IMR-90 (cell line): ENCODE results near the gene FBLN1. TPM values are rescaled to one million over a fixed set of nuclear protein-coding genes. Genes with fewer than 3 reads are reported as not detected.

Experiments used
- ATAC-seq: fragments of 200-7000 bp; cut with Tn5 transposase; 2 replicates; pipeline ENCODE4 v1.9.1; 2020; ENCODE audit warnings: low read depth, mild to moderate bottlenecking, moderate library complexity
- BruUV-seq: library from RNA; stranded (reverse); fragments of 400-500 nt; replicated peaks from 2 replicates; lab custom pipeline; 2021; lab: Mats Ljungman, UMichigan
- CTCF ChIA-PET: fragments of 300-600 bp; formaldehyde crosslinking; extraction: SDS; loops from one replicate; lab custom pipeline; 2021; ENCODE audit warnings: antibody characterized with exemption; lab: Yijun Ruan, JAX
- POLR2A ChIA-PET: fragments of 300-600 bp; sonication (Branson Sonifier 250); formaldehyde crosslinking; loops from one replicate; lab custom pipeline; 2022; ENCODE audit warnings: antibody characterized with exemption; ENCODE audit not compliant: unreplicated experiment; lab: Charles Lee
- DNase-seq: peaks from one replicate; pipeline ENCODE4 v3.0.0; 2013
- H2AFZ ChIP-seq: replicated peaks from 2 replicates; pipeline ENCODE3; 2013; ENCODE audit warnings: low read length, mild to moderate bottlenecking; ENCODE audit not compliant: poor library complexity
- H2AK5ac ChIP-seq: 2 replicates; pipeline ENCODE4 v1.6.1; 2013; ENCODE audit warnings: low read depth, low read length, inconsistent platforms
- H2AK9ac ChIP-seq: replicated peaks from 2 replicates; pipeline ENCODE3; 2013; ENCODE audit warnings: mild to moderate bottlenecking, low read depth, low read length, moderate library complexity; ENCODE audit not compliant: poor library complexity
- H2BK120ac ChIP-seq: 2 replicates; pipeline ENCODE4 v1.6.1; 2013; ENCODE audit warnings: low read depth, low read length, inconsistent platforms
- H2BK15ac ChIP-seq: 3 replicates; pipeline ENCODE4 v1.6.1; 2013; ENCODE audit warnings: low read depth, low read length, inconsistent platforms
- H2BK20ac ChIP-seq: 2 replicates; pipeline ENCODE4 v1.6.1; 2013; ENCODE audit warnings: low read depth, mild to moderate bottlenecking, inconsistent platforms, low read length, moderate library complexity
- H2BK5ac ChIP-seq: 2 replicates; pipeline ENCODE4 v1.6.1; 2013; ENCODE audit warnings: mild to moderate bottlenecking, low read depth, low read length, inconsistent platforms; ENCODE audit not compliant: poor library complexity, severe bottlenecking
- H3K14ac ChIP-seq: replicated peaks from 2 replicates; pipeline ENCODE4 v1.6.1; 2013; ENCODE audit warnings: low read depth, low read length, inconsistent platforms
- H3K18ac ChIP-seq: 2 replicates; pipeline ENCODE4 v1.6.1; 2013; ENCODE audit warnings: low read depth, low read length, control low read depth
- H3K23ac ChIP-seq: 2 replicates; pipeline ENCODE4 v1.6.1; 2013; ENCODE audit warnings: low read depth, low read length, inconsistent platforms
- H3K27ac ChIP-seq: 2 replicates; pipeline ENCODE4 v1.5.1; 2013; ENCODE audit warnings: mild to moderate bottlenecking, control low read depth, low read length; ENCODE audit not compliant: insufficient read depth
- H3K27me3 ChIP-seq: 2 replicates; pipeline ENCODE4 v1.6.1; 2013; ENCODE audit warnings: low read length; ENCODE audit not compliant: control insufficient read depth, insufficient read depth
- H3K36me3 ChIP-seq: 2 replicates; pipeline ENCODE4 v1.6.1; 2013; ENCODE audit warnings: low read length, mixed read lengths; ENCODE audit not compliant: control insufficient read depth, insufficient read depth
- H3K4ac ChIP-seq: 2 replicates; pipeline ENCODE4 v1.6.1; 2013; ENCODE audit warnings: low read depth, low read length, inconsistent platforms
- H3K4me1 ChIP-seq: 2 replicates; pipeline ENCODE4 v1.6.1; 2013; ENCODE audit warnings: low read length, mixed read lengths; ENCODE audit not compliant: control insufficient read depth, insufficient read depth
- H3K4me2 ChIP-seq: 2 replicates; pipeline ENCODE4 v1.6.1; 2013; ENCODE audit warnings: low read depth, mild to moderate bottlenecking, control low read depth, low read length, moderate library complexity
- H3K4me3 ChIP-seq: 2 replicates; pipeline ENCODE4 v1.5.1; 2013; ENCODE audit warnings: low read depth, mild to moderate bottlenecking, control low read depth, low read length, moderate library complexity; ENCODE audit not compliant: insufficient read depth
- H3K56ac ChIP-seq: 2 replicates; pipeline ENCODE4 v1.6.1; 2013; ENCODE audit warnings: low read length, inconsistent platforms; ENCODE audit not compliant: insufficient read depth; ENCODE audit errors: extremely low read depth
- H3K79me1 ChIP-seq, 2 experiments: 2 replicates each; pipeline ENCODE4 v1.6.1; 2013; ENCODE audit warnings: low read length in 2 of 2, inconsistent platforms in 1 of 2, low read depth in 1 of 2
- H3K9ac ChIP-seq: 2 replicates; pipeline ENCODE4 v1.6.1; 2013; ENCODE audit warnings: low read depth, low read length, control low read depth
- H3K9me1 ChIP-seq: 2 replicates; pipeline ENCODE4 v1.6.1; 2013; ENCODE audit warnings: low read length, inconsistent platforms; ENCODE audit not compliant: insufficient read depth
- H3K9me3 ChIP-seq: 2 replicates; pipeline ENCODE4 v1.6.1; 2013; ENCODE audit warnings: low read length; ENCODE audit not compliant: control insufficient read depth, insufficient read depth
- H4K20me1 ChIP-seq: 2 replicates; pipeline ENCODE4 v1.6.1; 2013; ENCODE audit warnings: low read length, inconsistent platforms; ENCODE audit not compliant: insufficient read depth
- H4K5ac ChIP-seq: 2 replicates; pipeline ENCODE4 v1.6.1; 2013; ENCODE audit warnings: mild to moderate bottlenecking, low read depth, low read length, control low read depth
- H4K8ac ChIP-seq, 2 experiments: 2 replicates each; pipeline ENCODE4 v1.6.1; 2013; ENCODE audit warnings: low read depth in 2 of 2, low read length in 2 of 2, control low read depth in 1 of 2, inconsistent platforms in 1 of 2
- H4K91ac ChIP-seq: 2 replicates; pipeline ENCODE4 v1.6.1; 2013; ENCODE audit warnings: low read depth, low read length, inconsistent platforms; ENCODE audit not compliant: insufficient read depth
- BHLHE40 ChIP-seq: fragments of 150-350 bp; IDR thresholded peaks from 2 replicates; pipeline ENCODE4 v1.6.1; 2016; ENCODE audit warnings: mild to moderate bottlenecking, low read depth, low read length
- CHD1 ChIP-seq: IDR thresholded peaks from 2 replicates; pipeline ENCODE4 v1.6.1; 2012; ENCODE audit warnings: low read depth, low read length, improper control_type of control experiment
- MAFK ChIP-seq: IDR thresholded peaks from 2 replicates; pipeline ENCODE4 v1.6.1; 2012; ENCODE audit warnings: low read depth, low read length, improper control_type of control experiment
- MAZ ChIP-seq: IDR thresholded peaks from 2 replicates; pipeline ENCODE4 v1.6.1; 2012; ENCODE audit warnings: low read depth, mild to moderate bottlenecking, low read length, improper control_type of control experiment, moderate library complexity, borderline replicate concordance
- MXI1 ChIP-seq: IDR thresholded peaks from 2 replicates; pipeline ENCODE4 v1.6.1; 2012; ENCODE audit warnings: low read depth, mild to moderate bottlenecking, low read length, moderate library complexity, borderline replicate concordance
- POLR2A ChIP-seq: IDR thresholded peaks from 2 replicates; pipeline ENCODE4 v1.6.1; 2012; ENCODE audit warnings: mild to moderate bottlenecking, low read depth, low read length
- SMC3 ChIP-seq: fragments of 150-350 bp; IDR thresholded peaks from 2 replicates; pipeline ENCODE4 v1.6.1; 2016; ENCODE audit warnings: low read depth, mild to moderate bottlenecking, antibody characterized with exemption, low read length, moderate library complexity
- USF2 ChIP-seq: fragments of 150-350 bp; IDR thresholded peaks from 2 replicates; pipeline ENCODE4 v1.6.1; 2017; ENCODE audit warnings: mild to moderate bottlenecking, antibody characterized with exemption, low read length, low read depth
- WGBS, 2 experiments: methylation state at CpG; one replicate each; pipeline versions ENCODE4 v1.1.5 to v1.1.7; 2013; ENCODE audit warnings: missing lambda C conversion rate in 2 of 2; ENCODE audit not compliant: insufficient read length in 1 of 2; ENCODE audit errors: extremely low coverage in 2 of 2; 5-methylcytosine and 5-hydroxymethylcytosine counted together
- dilution Hi-C: fragments of 300-500 bp; cut with HindIII; formaldehyde crosslinking; loops from one replicate; pipeline ENCODE4 v1.14.3; 2018; ENCODE audit warnings: low sequenced_read_pairs; ENCODE audit not compliant: unreplicated experiment
- in situ Hi-C: fragments of 300-500 bp; cut with MboI; formaldehyde crosslinking; loops from 3 replicates; pipeline ENCODE4 v1.14.3; 2019; ENCODE audit warnings: low sequenced_read_pairs, inconsistent platforms, mixed read lengths
- intact Hi-C: fragments of 100-400 bp; cut with micrococcal nuclease; formaldehyde crosslinking; loops from 2 replicates; pipeline ENCODE4 v1.10.0; 2022
- polyA plus RNA-seq, 3 experiments: library from polyadenylated mRNA; depleted of rRNA; stranded (reverse); fragments of >200 nt; gene quantifications; 2 replicates each; pipeline ENCODE4 v1.2.3, GENCODE V29; 2012; ENCODE audit warnings: low replicate concordance in 1 of 3
- total RNA-seq: library from RNA; depleted of rRNA; stranded (reverse); fragments of >200 nt; gene quantifications from 2 replicates; pipeline ENCODE4 v1.2.3, GENCODE V29; 2012

The FBLN1 gene
- total and polyA plus RNA-seq, 2 of the 4 experiments (the other 2 are of a cell fraction) = 11.3 to 87.9 TPM

GRCh38 chr22:45649809-45650208 lies 147.1 kb downstream of the FBLN1 start:
- Histone ChIP-seq H3K4me1 (peaks cover 3% of the 10 kb centered on the region; the same call in 1 of the 2 replicates), H3K27ac (no peak overlapping the region), H4K8ac (no peak overlapping the region), H2BK120ac (no peak overlapping the region), H3K4ac (no peak overlapping the region), H2BK5ac (no peak overlapping the region), H4K20me1 (no peaks in the 10 kb centered on the region), H2BK15ac (no peak overlapping the region), H4K5ac (no peak overlapping the region), H3K14ac (no peak overlapping the region), H3K4me3 (no peak overlapping the region), H2BK20ac (no peak overlapping the region), H2AK5ac (no peak overlapping the region), H3K23ac (no peak overlapping the region), H3K4me2 (no peak overlapping the region), H2AK9ac (no peak overlapping the region), H4K91ac (no peak overlapping the region), H3K36me3 (no peaks in the 10 kb centered on the region), H3K18ac (no peak overlapping the region), H3K9me1 (0 out of 2 replicates have a peak, but pooled peaks cover 5% of the 10 kb centered on the region), H3K79me1 (no peaks in the 10 kb centered on the region), H3K9me3 (peaks cover 1% of the 10 kb centered on the region; the same call in 1 of the 2 replicates), H3K56ac (no peak overlapping the region), H3K9ac (no peak overlapping the region), H3K27me3 (peaks cover 6% of the 10 kb centered on the region), H2AFZ (no peak overlapping the region)
- ATAC-seq = no peak
- BruUV-seq = no TSS peak
- CTCF ChIA-PET = no interaction called here
- intact Hi-C loops = no loop called here
- TF ChIP-seq SMC3 = no peak
- no peak for TF ChIP-seq USF2
- no peak for TF ChIP-seq BHLHE40
- TF ChIP-seq MAFK = no peak
- TF ChIP-seq POLR2A = no peak
- no peak for TF ChIP-seq MAZ
- TF ChIP-seq CHD1 = no peak
- TF ChIP-seq MXI1 = no peak
- in situ Hi-C loops = loop anchor here (10.0 kb wide), 2 partner anchors 195 to 215 kb away; no protein-coding TSS in a partner anchor
- dilution Hi-C loops = no loop called here
- no peak for DNase-seq
- WGBS, 2 experiments = 100% methylated on average over 1 of the region's 6 CpGs; no CpG with 5 or more reads in 1 of the 2 experiments
- POLR2A ChIA-PET = interaction anchor here (0.6 kb wide), 1 partner anchor 282 kb away, joined by 4 read pairs; no protein-coding TSS in a partner anchor
